GM21526 (cell line): ENCODE measurements around the gene MYO18A.
A peak's percentile ranks its signal among the peaks of the same experiment; 100 is the strongest.
"Not testable (repeated sequence)": the region's sequence is repeated elsewhere in the genome, so short reads cannot be mapped to it uniquely, and the experiment has no call there.

Experiments used
- ATAC-seq: cut with Tn5 transposase; IDR thresholded peaks from one replicate; pipeline ENCODE4 v1.9.1; 2021; ENCODE audit warnings: moderate library complexity; ENCODE audit not compliant: unreplicated experiment, low FRiP score

Gene MYO18A

GRCh38 chr17:29180034-29180787 lies at the start of gene MYO18A:
TSS of gene MYO18A (minus strand) at chr17:29180398. CDS start at chr17:29166940, 13,458 bp downstream.
- peak; percentile 70 for ATAC-seq

- ATAC-seq = no peak
Measured at GRCh38 chr17:29225396-29225795, 45.2 kb upstream of the MYO18A start.

- ATAC-seq = not testable (repeated sequence)
Measured at GRCh38 chr17:29221338-29221737, 41.1 kb upstream of the MYO18A start.

- ATAC-seq = no peak
Measured at GRCh38 chr17:29219378-29220047, 39.3 kb upstream of the MYO18A start.

GRCh38 chr17:29216856-29217255 lies 36.7 kb upstream of the MYO18A start:
- ATAC-seq = no peak

- ATAC-seq = no peak
Measured at GRCh38 chr17:29216181-29216580, 36.0 kb upstream of the MYO18A start.

- no peak for ATAC-seq
Measured at GRCh38 chr17:29215717-29216116, 35.5 kb upstream of the MYO18A start.

- ATAC-seq = no peak
Measured at GRCh38 chr17:29215174-29215573, 35.0 kb upstream of the MYO18A start.

- no peak for ATAC-seq
Measured at GRCh38 chr17:29214215-29215146, 34.3 kb upstream of the MYO18A start.

- ATAC-seq = no peak
Measured at GRCh38 chr17:29212681-29213121, 32.5 kb upstream of the MYO18A start.

GRCh38 chr17:29212094-29212631 lies 32.0 kb upstream of the MYO18A start:
- no peak for ATAC-seq

- no peak for ATAC-seq
Measured at GRCh38 chr17:29210879-29211278, 30.7 kb upstream of the MYO18A start.

GRCh38 chr17:29209073-29209472 lies 28.9 kb upstream of the MYO18A start:
- ATAC-seq = no peak

- no peak for ATAC-seq
Measured at GRCh38 chr17:29207975-29208374, 27.8 kb upstream of the MYO18A start.

- ATAC-seq = no peak
Measured at GRCh38 chr17:29205047-29205446, 24.8 kb upstream of the MYO18A start.

- not testable (repeated sequence) for ATAC-seq
Measured at GRCh38 chr17:29204068-29204804, 24.0 kb upstream of the MYO18A start.

- ATAC-seq = no peak
Measured at GRCh38 chr17:29197516-29198272, 17.5 kb upstream of the MYO18A start.

GRCh38 chr17:29196769-29197515 lies 16.7 kb upstream of the MYO18A start:
- no peak for ATAC-seq
